ENCODE measurements around the gene MPV17. TPM values are rescaled to one million over a fixed set of nuclear protein-coding genes. Genes with fewer than 3 reads are reported as not detected.
A peak's percentile ranks its signal among the peaks of the same experiment; 100 is the strongest.

The MPV17 gene
- total RNA-seq, 1 donor from 2014 or later: 71.4 TPM

- Histone ChIP-seq H3F3A (ENCODE audit: low read depth) (peaks cover 12% of the 10 kb centered on the region), H2AFZ (replicated peaks) (no peak overlapping the region), H3K9ac (no peak overlapping the region), H3K27ac (no peak overlapping the region), H3K9me3 (ENCODE audit: low read depth) (no peaks in the 10 kb centered on the region), H3K4me1 (peaks cover 12% of the 10 kb centered on the region), H3K4me3 (no peak overlapping the region), H3K4me2 (peak overlapping the region; percentile 70), H3K36me3 (no peaks in the 10 kb centered on the region), H3K79me2 (ENCODE audit: low read depth) (no peaks in the 10 kb centered on the region), H3K27me3 (peaks cover 49% of the 10 kb centered on the region), H4K20me1 (ENCODE audit: low read depth) (peaks cover 37% of the 10 kb centered on the region)
- TF ChIP-seq EZH2phosphoT487 (IDR thresholded peaks at IDR 0.05): no peak
- Mint-ChIP-seq H3K4me1 (no peaks in the 10 kb centered on the region), H3K27ac (no peak overlapping the region), H3K9me3 (no peaks in the 10 kb centered on the region), H3K27me3 (ENCODE audit: insufficient read depth, low read depth) (peaks cover 31% of the 10 kb centered on the region), H3K36me3 (peaks cover 3% of the 10 kb centered on the region), H3K4me3 (no peak overlapping the region)
- DNase-seq (ENCODE audit: low spot score): no peak
Observed at GRCh38 chr2:27306136-27306535, 16.8 kb downstream of the MPV17 start.

- no peak for DNase-seq (ENCODE audit: low spot score)
- H3F3A ChIP-seq (ENCODE audit: low read depth): peaks cover 12% of the 10 kb centered on the region
- peaks cover 49% of the 10 kb centered on the region for H3K27me3 ChIP-seq
- Mint-ChIP-seq H3K27me3 (ENCODE audit: insufficient read depth, low read depth) (peaks cover 29% of the 10 kb centered on the region), H3K27ac (no peak overlapping the region), H3K36me3 (peaks cover 3% of the 10 kb centered on the region), H3K9me3 (no peaks in the 10 kb centered on the region), H3K4me1 (no peaks in the 10 kb centered on the region), H3K4me3 (no peak overlapping the region)
- H3K9ac ChIP-seq: no peak overlapping the region
- H3K4me2 ChIP-seq: no peak overlapping the region
- peaks cover 37% of the 10 kb centered on the region for H4K20me1 ChIP-seq (ENCODE audit: low read depth)
- no peak overlapping the region for H2AFZ ChIP-seq (replicated peaks)
- no peak overlapping the region for H3K27ac ChIP-seq
- no peaks in the 10 kb centered on the region for H3K36me3 ChIP-seq
- TF ChIP-seq EZH2 (IDR thresholded peaks at IDR 0.05) (no peak), EZH2phosphoT487 (IDR thresholded peaks at IDR 0.05) (no peak), CTCF (IDR thresholded peaks at IDR 0.05) (no peak)
- H3K9me3 ChIP-seq (ENCODE audit: low read depth): no peaks in the 10 kb centered on the region
- no peaks in the 10 kb centered on the region for H3K79me2 ChIP-seq (ENCODE audit: low read depth)
- no peak overlapping the region for H3K4me3 ChIP-seq
- H3K4me1 ChIP-seq: peaks cover 12% of the 10 kb centered on the region
Observed at GRCh38 chr2:27305516-27305915, 17.4 kb downstream of the MPV17 start.

GRCh38 chr2:27304488-27305240 lies 18.2 kb downstream of the MPV17 start:
- no peak for TF ChIP-seq CTCF (IDR thresholded peaks at IDR 0.05)
- no peak for TF ChIP-seq EZH2phosphoT487 (IDR thresholded peaks at IDR 0.05)
- Histone ChIP-seq H3K36me3 (no peaks in the 10 kb centered on the region), H3K79me2 (ENCODE audit: low read depth) (no peaks in the 10 kb centered on the region), H3K4me1 (peaks cover 12% of the 10 kb centered on the region), H3K9me3 (ENCODE audit: low read depth) (no peaks in the 10 kb centered on the region), H2AFZ (replicated peaks) (no peak overlapping the region), H3K9ac (no peak overlapping the region), H3F3A (ENCODE audit: low read depth) (peaks cover 12% of the 10 kb centered on the region), H4K20me1 (ENCODE audit: low read depth) (peaks cover 34% of the 10 kb centered on the region), H3K4me2 (no peak overlapping the region), H3K4me3 (no peak overlapping the region), H3K27me3 (peaks cover 49% of the 10 kb centered on the region), H3K27ac (no peak overlapping the region)
- H3K36me3 Mint-ChIP-seq: peaks cover 3% of the 10 kb centered on the region
- no peak overlapping the region for H3K27ac Mint-ChIP-seq
- H3K4me3 Mint-ChIP-seq: no peak overlapping the region
- no peak for DNase-seq (ENCODE audit: low spot score)
- H3K27me3 Mint-ChIP-seq (ENCODE audit: insufficient read depth, low read depth): peaks cover 30% of the 10 kb centered on the region
- no peaks in the 10 kb centered on the region for H3K9me3 Mint-ChIP-seq
- H3K4me1 Mint-ChIP-seq: no peaks in the 10 kb centered on the region
